ENCODE results near the gene CRISPLD2.
"Not testable (repeated sequence)": the region's sequence is repeated elsewhere in the genome, so short reads cannot be mapped to it uniquely, and the experiment has no call there.

CRISPLD2 gene

GRCh38 chr16:84864326-84864955 lies 44.7 kb downstream of the CRISPLD2 start:
- DNase-seq = no peak

GRCh38 chr16:84867696-84868095 lies 47.9 kb downstream of the CRISPLD2 start:
- no peak for DNase-seq

GRCh38 chr16:84868328-84868727 lies 48.5 kb downstream of the CRISPLD2 start:
- no peak for DNase-seq

- DNase-seq = no peak
Observed at GRCh38 chr16:84868829-84869472, 49.2 kb downstream of the CRISPLD2 start.

GRCh38 chr16:84869473-84869845 lies 49.7 kb downstream of the CRISPLD2 start:
- DNase-seq = no peak

- not testable (repeated sequence) for DNase-seq
Observed at GRCh38 chr16:84872971-84873370, 53.2 kb downstream of the CRISPLD2 start.

GRCh38 chr16:84874004-84874435 lies 54.2 kb downstream of the CRISPLD2 start:
- no peak for DNase-seq

GRCh38 chr16:84874553-84874952 lies 54.8 kb downstream of the CRISPLD2 start:
- DNase-seq = no peak

- no peak for DNase-seq
Observed at GRCh38 chr16:84874983-84875382, 55.2 kb downstream of the CRISPLD2 start.

- DNase-seq = no peak
Observed at GRCh38 chr16:84875846-84876245, 56.1 kb downstream of the CRISPLD2 start.

- DNase-seq = no peak
Observed at GRCh38 chr16:84876873-84877606, 57.3 kb downstream of the CRISPLD2 start.

GRCh38 chr16:84878770-84879169 lies 59.0 kb downstream of the CRISPLD2 start:
- DNase-seq = no peak

GRCh38 chr16:84879569-84880487 lies 60.0 kb downstream of the CRISPLD2 start:
- DNase-seq = no peak

GRCh38 chr16:84881702-84882521 lies 62.1 kb downstream of the CRISPLD2 start:
- DNase-seq = no peak

- no peak for DNase-seq
Observed at GRCh38 chr16:84883301-84883700, 63.5 kb downstream of the CRISPLD2 start.

GRCh38 chr16:84884246-84884595 lies 64.4 kb downstream of the CRISPLD2 start:
- DNase-seq = no peak

GRCh38 chr16:84884596-84885341 lies 65.0 kb downstream of the CRISPLD2 start:
- DNase-seq = no peak

GRCh38 chr16:84885342-84885910 lies 65.6 kb downstream of the CRISPLD2 start:
- DNase-seq = no peak

GRCh38 chr16:84886497-84887090 lies 66.8 kb downstream of the CRISPLD2 start:
- DNase-seq = no peak

GRCh38 chr16:84887207-84887606 lies 67.4 kb downstream of the CRISPLD2 start:
- DNase-seq = no peak

GRCh38 chr16:84888450-84888849 lies 68.7 kb downstream of the CRISPLD2 start:
- DNase-seq = no peak
